Right atrium auricular region (tissue), 2 donors: ENCODE data around the gene ZNF423. TPM values are rescaled to one million over a fixed set of nuclear protein-coding genes. Genes with fewer than 3 reads are reported as not detected.

ENCODE experiments used
- DNase-seq: peaks from one replicate; pipeline ENCODE4 v3.0.0-alpha.2; 2019; ENCODE audit warnings: low spot score
- H3K27ac ChIP-seq, 2 donors: fragments of 200-600 bp; sonication (generic); 1 replicate in 1 of 2; 2 replicates in 1 of 2; pipeline ENCODE4 v1.5.1; 2016 to 2019
- H3K27me3 ChIP-seq, 2 donors: fragments of 200-600 bp; sonication (generic); one replicate each; pipeline versions ENCODE4 v1.5.1 to v1.6.0; 2017 to 2019
- H3K36me3 ChIP-seq: fragments of 200-600 bp; sonication (generic); one replicate; pipeline ENCODE4 v1.5.1; 2016
- H3K4me1 ChIP-seq, 2 donors: fragments of 200-600 bp; sonication (generic); one replicate each; pipeline versions ENCODE4 v1.5.1 to v1.6.0; 2017 to 2019
- H3K4me3 ChIP-seq, 2 donors: fragments of 200-600 bp; sonication (generic); 1 replicate in 1 of 2; 2 replicates in 1 of 2; pipeline ENCODE4 v1.5.1; 2017 to 2019; ENCODE audit warnings: mild to moderate bottlenecking in 1 of 2, moderate library complexity in 1 of 2
- H3K9me3 ChIP-seq, 2 donors: fragments of 200-600 bp; sonication (generic); one replicate each; pipeline ENCODE4 v1.5.1; 2019
- CTCF ChIP-seq, 2 donors: fragments of 200-600 bp; sonication (generic); IDR thresholded peaks; one replicate each; pipeline ENCODE4 v1.5.1; 2019; ENCODE audit warnings: antibody characterized with exemption in 2 of 2
- total RNA-seq, 2 donors: library from RNA; depleted of rRNA; stranded (reverse); fragments of >200 nt; gene quantifications; one replicate each; pipeline ENCODE4 v1.1.0, GENCODE V29; 2016

ZNF423 gene
- total RNA-seq, 2 donors from 2014 or later: 8.5 to 10.7 TPM

GRCh38 chr16:49456763-49457162 lies 399.1 kb downstream of the ZNF423 start:
- Histone ChIP-seq H3K27me3 (no peaks in the 10 kb centered on the region), H3K9me3 (no peaks in the 10 kb centered on the region), H3K36me3 (no peaks in the 10 kb centered on the region), H3K4me3 (no peak overlapping the region), H3K27ac (no peak overlapping the region), H3K4me1 (no peaks in the 10 kb centered on the region)
- no peak for TF ChIP-seq CTCF (IDR thresholded peaks at IDR 0.05)
- DNase-seq: no peak

- H3K27me3 ChIP-seq: no peaks in the 10 kb centered on the region
- DNase-seq: no peak
These were observed 399.7 kb downstream of the ZNF423 start for GRCh38 chr16:49455991-49456745.

GRCh38 chr16:49455181-49455990 lies 400.5 kb downstream of the ZNF423 start:
- H3K36me3 ChIP-seq: no peaks in the 10 kb centered on the region
- H3K9me3 ChIP-seq: no peaks in the 10 kb centered on the region
- no peak overlapping the region for H3K4me3 ChIP-seq
- DNase-seq: no peak
- no peak for TF ChIP-seq CTCF (IDR thresholded peaks at IDR 0.05)
- no peaks in the 10 kb centered on the region for H3K4me1 ChIP-seq
- H3K27me3 ChIP-seq: no peaks in the 10 kb centered on the region
- no peak overlapping the region for H3K27ac ChIP-seq

More at GRCh38 chr16:49455991-49456745, 399.7 kb downstream of the ZNF423 start:
- Histone ChIP-seq H3K36me3 (no peaks in the 10 kb centered on the region), H3K4me1 (no peaks in the 10 kb centered on the region), H3K9me3 (no peaks in the 10 kb centered on the region), H3K27ac (no peak overlapping the region), H3K4me3 (no peak overlapping the region)
- TF ChIP-seq CTCF (IDR thresholded peaks at IDR 0.05): no peak

GRCh38 chr16:49454426-49455180 lies 401.3 kb downstream of the ZNF423 start:
- Histone ChIP-seq H3K9me3 (no peaks in the 10 kb centered on the region), H3K36me3 (no peaks in the 10 kb centered on the region), H3K4me1 (no peaks in the 10 kb centered on the region), H3K27me3 (no peaks in the 10 kb centered on the region), H3K4me3 (no peak overlapping the region), H3K27ac (no peak overlapping the region)
- TF ChIP-seq CTCF (IDR thresholded peaks at IDR 0.05): no peak
- no peak for DNase-seq

GRCh38 chr16:49453983-49454382 lies 401.9 kb downstream of the ZNF423 start:
- H3K9me3 ChIP-seq: no peaks in the 10 kb centered on the region
- no peak for TF ChIP-seq CTCF (IDR thresholded peaks at IDR 0.05)
- DNase-seq: no peak
- H3K4me3 ChIP-seq: no peak overlapping the region
- H3K27ac ChIP-seq: no peak overlapping the region
- H3K27me3 ChIP-seq: no peaks in the 10 kb centered on the region
- no peaks in the 10 kb centered on the region for H3K36me3 ChIP-seq
- H3K4me1 ChIP-seq: no peaks in the 10 kb centered on the region
